Measurements from ENCODE around the gene SCTR.

GRCh38 chr2:119414894-119415293 is 109.4 kb downstream of the SCTR start:
- TF ChIP-seq, protein P1, sequence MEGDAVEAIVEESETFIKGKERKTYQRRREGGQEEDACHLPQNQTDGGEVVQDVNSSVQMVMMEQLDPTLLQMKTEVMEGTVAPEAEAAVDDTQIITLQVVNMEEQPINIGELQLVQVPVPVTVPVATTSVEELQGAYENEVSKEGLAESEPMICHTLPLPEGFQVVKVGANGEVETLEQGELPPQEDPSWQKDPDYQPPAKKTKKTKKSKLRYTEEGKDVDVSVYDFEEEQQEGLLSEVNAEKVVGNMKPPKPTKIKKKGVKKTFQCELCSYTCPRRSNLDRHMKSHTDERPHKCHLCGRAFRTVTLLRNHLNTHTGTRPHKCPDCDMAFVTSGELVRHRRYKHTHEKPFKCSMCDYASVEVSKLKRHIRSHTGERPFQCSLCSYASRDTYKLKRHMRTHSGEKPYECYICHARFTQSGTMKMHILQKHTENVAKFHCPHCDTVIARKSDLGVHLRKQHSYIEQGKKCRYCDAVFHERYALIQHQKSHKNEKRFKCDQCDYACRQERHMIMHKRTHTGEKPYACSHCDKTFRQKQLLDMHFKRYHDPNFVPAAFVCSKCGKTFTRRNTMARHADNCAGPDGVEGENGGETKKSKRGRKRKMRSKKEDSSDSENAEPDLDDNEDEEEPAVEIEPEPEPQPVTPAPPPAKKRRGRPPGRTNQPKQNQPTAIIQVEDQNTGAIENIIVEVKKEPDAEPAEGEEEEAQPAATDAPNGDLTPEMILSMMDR (IDR thresholded peaks at IDR 0.05), result no peak
- TF ChIP-seq POLR2A (IDR thresholded peaks at IDR 0.05), result no peak

Data from adrenal gland (tissue), 5 donors.